ENCODE measurements around the gene GOLGA7B. TPM values are rescaled to one million over a fixed set of nuclear protein-coding genes. Genes with fewer than 3 reads are reported as not detected.

Gene GOLGA7B
- total RNA-seq, 4 donors from 2014 or later = 0.29 to 2.3 (median 0.63) TPM

DNA sequence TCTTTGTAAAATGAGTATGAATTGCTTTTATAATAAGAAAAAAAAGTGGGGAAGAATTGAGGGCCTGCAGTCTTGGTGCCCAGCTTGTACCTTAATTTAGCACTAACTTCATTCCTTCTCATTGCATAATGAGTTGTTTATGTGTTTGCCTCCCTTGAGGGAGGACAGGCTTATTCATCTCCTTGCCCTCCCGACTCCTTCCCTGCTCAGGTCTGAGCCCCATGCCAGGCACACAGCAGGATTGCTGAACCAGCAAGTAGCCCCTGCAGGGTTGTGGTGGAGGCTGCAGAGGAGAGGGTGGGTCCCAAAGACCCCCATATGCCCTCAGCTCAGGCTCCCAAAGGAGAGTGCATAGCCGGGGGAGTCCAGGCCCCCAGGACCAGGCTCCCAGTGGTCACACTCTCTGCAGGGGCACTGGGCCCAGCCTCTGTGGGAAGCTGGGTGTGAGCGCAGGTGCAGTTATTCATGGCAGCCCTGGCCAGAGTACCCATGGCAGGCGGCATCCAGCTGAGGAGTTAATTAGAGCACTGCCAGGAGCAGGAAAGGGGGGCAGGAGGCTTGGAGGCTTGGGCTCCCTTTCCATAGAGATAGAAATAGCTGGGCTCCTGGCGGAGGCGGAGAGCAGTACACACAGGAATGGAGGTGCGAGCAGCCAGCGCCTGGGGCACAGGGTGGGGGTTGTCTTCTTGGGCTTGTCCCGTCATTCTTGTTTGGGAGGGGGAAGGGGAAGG lies 28.2 kb upstream of the GOLGA7B start:
- ATAC-seq (peak; percentile 61 to 74), DNase-seq (peak; percentile 71 to 84)
- TF ChIP-seq, protein P1, sequence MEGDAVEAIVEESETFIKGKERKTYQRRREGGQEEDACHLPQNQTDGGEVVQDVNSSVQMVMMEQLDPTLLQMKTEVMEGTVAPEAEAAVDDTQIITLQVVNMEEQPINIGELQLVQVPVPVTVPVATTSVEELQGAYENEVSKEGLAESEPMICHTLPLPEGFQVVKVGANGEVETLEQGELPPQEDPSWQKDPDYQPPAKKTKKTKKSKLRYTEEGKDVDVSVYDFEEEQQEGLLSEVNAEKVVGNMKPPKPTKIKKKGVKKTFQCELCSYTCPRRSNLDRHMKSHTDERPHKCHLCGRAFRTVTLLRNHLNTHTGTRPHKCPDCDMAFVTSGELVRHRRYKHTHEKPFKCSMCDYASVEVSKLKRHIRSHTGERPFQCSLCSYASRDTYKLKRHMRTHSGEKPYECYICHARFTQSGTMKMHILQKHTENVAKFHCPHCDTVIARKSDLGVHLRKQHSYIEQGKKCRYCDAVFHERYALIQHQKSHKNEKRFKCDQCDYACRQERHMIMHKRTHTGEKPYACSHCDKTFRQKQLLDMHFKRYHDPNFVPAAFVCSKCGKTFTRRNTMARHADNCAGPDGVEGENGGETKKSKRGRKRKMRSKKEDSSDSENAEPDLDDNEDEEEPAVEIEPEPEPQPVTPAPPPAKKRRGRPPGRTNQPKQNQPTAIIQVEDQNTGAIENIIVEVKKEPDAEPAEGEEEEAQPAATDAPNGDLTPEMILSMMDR (IDR thresholded peaks at IDR 0.05 in 4 of 5, conservative IDR thresholded peaks at IDR 0.05 in 1 of 5) = peak; percentile 17 to 52 (median 48)
- peak in 1 of 2 donors; percentile 22 for TF ChIP-seq POLR2A (IDR thresholded peaks at IDR 0.05)
- peak overlapping the region in 3 of 4 donors; percentile 35 to 47 (median 38) for H3K4me3 ChIP-seq
- in situ Hi-C loops (cut with MboI; ENCODE audit: low sequenced_read_pairs in 4 of 4) (no loop called here), intact Hi-C loops (cut with DNase I; ENCODE audit: low total_unique reads) (loop anchor here (1.0 to 5.0 kb wide), 2 partner anchors 19 to 134 kb away; partner anchors contain the start of gene AVPI1)
- peak overlapping the region; percentile 96 to 98 (median 98) for H3K27ac ChIP-seq
- H3K4me1 ChIP-seq = peaks cover 33 to 49% of the 10 kb centered on the region in 2 donors
- no peaks in the 10 kb centered on the region for H3K9me3 ChIP-seq
- H3K36me3 ChIP-seq = no peaks in the 10 kb centered on the region
- no peaks in the 10 kb centered on the region for H3K27me3 ChIP-seq

DNA sequence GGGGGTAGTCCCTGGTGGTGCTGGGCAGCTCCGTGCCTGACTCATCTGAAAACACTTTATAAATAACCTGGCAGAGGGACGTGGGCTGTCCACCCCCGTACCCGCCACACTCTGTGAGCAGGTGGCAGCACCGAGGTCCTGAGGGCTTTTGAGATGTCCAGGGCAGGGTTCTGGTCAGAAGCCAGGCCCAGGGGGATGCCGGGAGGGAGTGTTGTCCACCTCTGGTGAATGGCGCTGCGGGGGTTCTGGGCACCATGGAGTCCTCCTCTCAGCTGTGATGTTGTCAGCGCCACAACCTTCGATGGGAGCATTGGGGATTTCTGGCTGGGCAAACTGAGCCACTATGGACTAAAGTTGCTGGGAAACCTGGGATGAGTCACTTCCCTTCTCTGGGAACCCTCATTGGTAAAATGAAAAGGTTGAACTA lies 27.4 kb upstream of the GOLGA7B start:
- intact Hi-C loops (cut with DNase I; ENCODE audit: low total_unique reads) = loop anchor here (1.0 to 5.0 kb wide), 2 partner anchors 18 to 135 kb away; partner anchors contain the start of gene AVPI1
- ATAC-seq = peak; percentile 64 to 71
- in situ Hi-C loops (cut with MboI; ENCODE audit: low sequenced_read_pairs in 4 of 4) = no loop called here
- Histone ChIP-seq H3K4me1 (peaks cover 33 to 49% of the 10 kb centered on the region in 2 donors), H3K4me3 (peak overlapping the region in 3 of 4 donors; percentile 35 to 47 (median 38)), H3K36me3 (no peaks in the 10 kb centered on the region), H3K9me3 (no peaks in the 10 kb centered on the region), H3K27me3 (no peaks in the 10 kb centered on the region), H3K27ac (peak overlapping the region; percentile 96 to 98 (median 98))
- peak in 1 of 2 donors; percentile 52 for TF ChIP-seq POLR2A (IDR thresholded peaks at IDR 0.05)
- TF ChIP-seq, protein P1 (IDR thresholded peaks at IDR 0.05 in 4 of 5, conservative IDR thresholded peaks at IDR 0.05 in 1 of 5) = no peak
- DNase-seq = peak; percentile 75 to 91

DNA sequence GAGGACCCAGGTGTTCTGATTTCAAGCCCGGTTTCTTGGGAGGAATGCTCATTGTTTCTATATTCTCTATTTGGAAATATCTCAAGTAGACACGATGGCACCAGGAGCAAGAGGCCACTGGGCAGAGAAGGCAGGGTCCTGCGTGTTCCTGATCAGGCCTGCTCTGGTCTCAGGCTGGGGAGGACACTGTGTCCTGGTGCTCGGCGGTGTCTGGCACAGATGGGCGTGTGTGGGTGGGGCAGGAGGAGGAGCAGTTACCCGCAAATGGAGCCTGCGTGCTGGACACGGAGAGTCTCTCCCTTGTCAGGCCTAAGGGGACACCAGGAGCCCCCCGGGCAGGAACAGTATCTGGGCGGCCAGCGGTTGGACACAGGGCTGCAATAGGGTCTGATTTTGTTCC lies 25.9 kb upstream of the GOLGA7B start:
- TF ChIP-seq, protein P1 (IDR thresholded peaks at IDR 0.05 in 4 of 5, conservative IDR thresholded peaks at IDR 0.05 in 1 of 5) = no peak
- peak; percentile 64 to 81 for TF ChIP-seq POLR2A (IDR thresholded peaks at IDR 0.05)
- no peaks in the 10 kb centered on the region for H3K36me3 ChIP-seq
- DNase-seq (peak; percentile 88 to 92), ATAC-seq (peak; percentile 65 to 68)
- H3K27ac ChIP-seq = peak overlapping the region; percentile 96 to 98 (median 98)
- in situ Hi-C loops (cut with MboI; ENCODE audit: low sequenced_read_pairs in 4 of 4) (no loop called here), intact Hi-C loops (cut with DNase I; ENCODE audit: low total_unique reads) (loop anchor here (5.0 kb wide), 1 partner anchor 136 kb away; the partner anchor contains the start of gene AVPI1)
- H3K9me3 ChIP-seq = no peaks in the 10 kb centered on the region
- peak overlapping the region; percentile 17 to 47 (median 33) for H3K4me3 ChIP-seq
- H3K4me1 ChIP-seq = peaks cover 33 to 56% of the 10 kb centered on the region in 2 donors
- no peaks in the 10 kb centered on the region for H3K27me3 ChIP-seq

DNA sequence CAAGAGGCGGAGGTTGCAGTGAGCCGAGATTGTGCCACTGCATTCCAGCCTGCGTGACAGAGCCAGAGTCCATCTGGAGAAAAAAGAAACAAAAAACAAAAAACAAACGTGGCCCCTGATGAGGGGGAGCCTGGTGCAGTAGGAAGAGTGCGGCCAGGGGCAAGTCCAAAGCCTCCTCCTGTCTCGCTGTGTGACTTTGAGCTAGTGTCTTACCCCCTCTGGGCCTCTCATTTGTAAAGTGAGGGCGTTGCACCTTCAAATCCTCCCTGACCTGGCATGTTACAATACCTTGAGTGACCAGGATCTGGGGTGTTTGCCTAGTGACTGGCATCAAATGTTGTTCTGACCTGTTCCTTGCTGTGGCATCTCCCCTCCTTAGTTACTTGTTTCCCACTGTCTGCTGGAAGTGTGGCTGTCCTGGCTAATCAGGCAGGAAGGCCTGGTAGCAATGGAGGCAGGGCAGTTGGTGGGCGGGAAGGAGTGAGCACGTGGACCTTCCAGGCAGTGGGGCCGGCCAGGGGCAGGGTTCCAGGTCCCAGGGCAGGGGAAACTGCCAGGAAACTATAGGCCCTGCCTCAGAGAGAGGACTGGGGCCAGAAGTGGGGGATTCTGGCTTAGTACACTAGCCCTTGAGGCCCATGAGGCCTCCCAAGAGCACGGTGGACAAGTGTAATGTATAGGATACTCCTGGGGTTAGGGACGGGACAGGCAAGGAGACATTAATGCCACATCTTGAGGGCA lies 24.5 kb upstream of the GOLGA7B start:
- H3K4me3 ChIP-seq = no peak overlapping the region
- no peak for DNase-seq
- no peaks in the 10 kb centered on the region for H3K9me3 ChIP-seq
- H3K36me3 ChIP-seq = no peaks in the 10 kb centered on the region
- H3K27me3 ChIP-seq = no peaks in the 10 kb centered on the region
- intact Hi-C loops (cut with DNase I; ENCODE audit: low total_unique reads) (no loop called here), in situ Hi-C loops (cut with MboI; ENCODE audit: low sequenced_read_pairs in 4 of 4) (no loop called here)
- peak overlapping the region; percentile 9 to 98 (median 97) for H3K27ac ChIP-seq
- ATAC-seq = no peak
- H3K4me1 ChIP-seq = peaks cover 33 to 59% of the 10 kb centered on the region in 2 donors
- no peak for TF ChIP-seq POLR2A (IDR thresholded peaks at IDR 0.05)
- TF ChIP-seq, protein P1 (IDR thresholded peaks at IDR 0.05 in 4 of 5, conservative IDR thresholded peaks at IDR 0.05 in 1 of 5) = no peak
